ENCODE measurements around the gene SLC10A7.

SLC10A7 gene

DNA sequence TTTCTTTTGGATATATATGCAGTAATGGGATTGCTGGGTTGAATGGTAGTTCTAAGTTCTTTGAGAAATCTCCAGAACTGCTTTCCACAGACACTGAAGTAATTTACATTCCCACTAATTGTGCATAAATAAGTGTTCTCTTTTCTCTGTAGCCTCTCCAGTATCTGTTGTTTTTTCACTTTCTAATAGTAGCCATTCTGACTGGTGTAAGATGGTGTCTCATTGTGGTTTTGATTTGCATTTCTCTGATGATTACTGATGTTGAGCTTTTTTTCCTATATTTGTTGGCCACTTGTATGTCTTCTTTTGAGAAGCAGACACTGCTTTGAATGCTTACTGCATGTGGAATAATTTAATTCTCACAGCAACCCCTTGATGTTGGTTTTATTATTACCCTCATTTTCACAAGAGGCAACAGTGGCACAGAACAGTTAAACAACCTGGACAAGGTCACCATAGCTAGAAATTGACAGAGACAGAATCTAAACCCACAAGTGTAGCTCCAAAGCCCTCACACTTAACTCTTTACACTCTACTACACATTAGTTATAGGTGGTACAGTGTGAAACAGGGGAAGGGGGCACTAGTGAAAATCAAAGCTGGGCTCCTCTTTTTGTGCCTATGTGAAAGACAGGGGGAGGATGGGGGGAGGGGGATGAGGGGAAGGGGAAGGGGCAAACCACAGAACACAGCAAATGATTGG lies 211.3 kb downstream of the SLC10A7 start:
- H3K9ac ChIP-seq (ENCODE audit: low read length), result no peak overlapping the region
- no peaks in the 10 kb centered on the region for H3K36me3 ChIP-seq (replicated peaks; ENCODE audit: low read depth, low read length)
- no peaks in the 10 kb centered on the region for H3K9me3 ChIP-seq (ENCODE audit: insufficient read depth, low read length)
- no peaks in the 10 kb centered on the region for H3K27me3 ChIP-seq (ENCODE audit: low read depth, low read length)
- no peaks in the 10 kb centered on the region for H3K79me2 ChIP-seq (ENCODE audit: low read length)
- TF ChIP-seq EZH2phosphoT487 (IDR thresholded peaks at IDR 0.05; ENCODE audit: low read depth), result no peak
- TF ChIP-seq, protein P1, sequence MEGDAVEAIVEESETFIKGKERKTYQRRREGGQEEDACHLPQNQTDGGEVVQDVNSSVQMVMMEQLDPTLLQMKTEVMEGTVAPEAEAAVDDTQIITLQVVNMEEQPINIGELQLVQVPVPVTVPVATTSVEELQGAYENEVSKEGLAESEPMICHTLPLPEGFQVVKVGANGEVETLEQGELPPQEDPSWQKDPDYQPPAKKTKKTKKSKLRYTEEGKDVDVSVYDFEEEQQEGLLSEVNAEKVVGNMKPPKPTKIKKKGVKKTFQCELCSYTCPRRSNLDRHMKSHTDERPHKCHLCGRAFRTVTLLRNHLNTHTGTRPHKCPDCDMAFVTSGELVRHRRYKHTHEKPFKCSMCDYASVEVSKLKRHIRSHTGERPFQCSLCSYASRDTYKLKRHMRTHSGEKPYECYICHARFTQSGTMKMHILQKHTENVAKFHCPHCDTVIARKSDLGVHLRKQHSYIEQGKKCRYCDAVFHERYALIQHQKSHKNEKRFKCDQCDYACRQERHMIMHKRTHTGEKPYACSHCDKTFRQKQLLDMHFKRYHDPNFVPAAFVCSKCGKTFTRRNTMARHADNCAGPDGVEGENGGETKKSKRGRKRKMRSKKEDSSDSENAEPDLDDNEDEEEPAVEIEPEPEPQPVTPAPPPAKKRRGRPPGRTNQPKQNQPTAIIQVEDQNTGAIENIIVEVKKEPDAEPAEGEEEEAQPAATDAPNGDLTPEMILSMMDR (IDR thresholded peaks at IDR 0.05; ENCODE audit: low read depth, low read length), result no peak
- peaks cover 7% of the 10 kb centered on the region for H3K4me1 ChIP-seq (ENCODE audit: low read length)
- H2AFZ ChIP-seq (ENCODE audit: low read depth, low read length), result no peak overlapping the region
- H3K27ac ChIP-seq (ENCODE audit: low read length), result no peak overlapping the region
- H3K4me2 ChIP-seq (ENCODE audit: low read length), result no peak overlapping the region
- H4K20me1 ChIP-seq (ENCODE audit: insufficient read depth, low read length), result 0 out of 2 replicates have a peak, but pooled peaks cover 2% of the 10 kb centered on the region
- H3K4me3 ChIP-seq (ENCODE audit: low read length), result no peak overlapping the region

DNA sequence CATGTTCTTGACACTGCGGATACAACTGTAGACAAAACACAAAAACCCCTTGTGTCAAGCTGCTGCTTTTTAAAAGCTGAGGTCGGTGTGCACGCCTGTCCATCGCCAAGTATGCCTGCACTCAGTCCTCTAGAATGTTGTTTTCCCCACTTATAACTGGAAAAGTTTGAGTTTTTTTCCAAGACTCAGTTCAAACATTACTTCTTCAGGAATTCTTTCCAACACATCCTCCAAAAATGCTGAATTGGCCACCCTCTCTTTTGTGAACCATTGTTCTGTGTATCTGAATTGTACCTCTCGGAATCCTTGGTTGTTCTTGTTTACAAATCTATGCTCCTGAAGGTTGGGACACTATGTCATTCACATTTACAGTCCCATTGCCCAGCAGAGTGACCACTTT lies 212.8 kb downstream of the SLC10A7 start:
- H2AFZ ChIP-seq (ENCODE audit: low read depth, low read length), result no peak overlapping the region
- no peak overlapping the region for H3K4me2 ChIP-seq (ENCODE audit: low read length)
- H3K9ac ChIP-seq (ENCODE audit: low read length), result no peak overlapping the region
- H3K4me3 ChIP-seq (ENCODE audit: low read length), result no peak overlapping the region
- no peak overlapping the region for H3K27ac ChIP-seq (ENCODE audit: low read length)
- no peaks in the 10 kb centered on the region for H3K27me3 ChIP-seq (ENCODE audit: low read depth, low read length)
- no peaks in the 10 kb centered on the region for H3K79me2 ChIP-seq (ENCODE audit: low read length)
- no peaks in the 10 kb centered on the region for H3K9me3 ChIP-seq (ENCODE audit: insufficient read depth, low read length)
- H4K20me1 ChIP-seq (ENCODE audit: insufficient read depth, low read length), result 0 out of 2 replicates have a peak, but pooled peaks cover 2% of the 10 kb centered on the region
- peaks cover 7% of the 10 kb centered on the region for H3K4me1 ChIP-seq (ENCODE audit: low read length)
- TF ChIP-seq EZH2phosphoT487 (IDR thresholded peaks at IDR 0.05; ENCODE audit: low read depth), result no peak
- TF ChIP-seq, protein P1 (IDR thresholded peaks at IDR 0.05; ENCODE audit: low read depth, low read length), result no peak
- peaks cover 2% of the 10 kb centered on the region for H3K36me3 ChIP-seq (replicated peaks; ENCODE audit: low read depth, low read length)

DNA sequence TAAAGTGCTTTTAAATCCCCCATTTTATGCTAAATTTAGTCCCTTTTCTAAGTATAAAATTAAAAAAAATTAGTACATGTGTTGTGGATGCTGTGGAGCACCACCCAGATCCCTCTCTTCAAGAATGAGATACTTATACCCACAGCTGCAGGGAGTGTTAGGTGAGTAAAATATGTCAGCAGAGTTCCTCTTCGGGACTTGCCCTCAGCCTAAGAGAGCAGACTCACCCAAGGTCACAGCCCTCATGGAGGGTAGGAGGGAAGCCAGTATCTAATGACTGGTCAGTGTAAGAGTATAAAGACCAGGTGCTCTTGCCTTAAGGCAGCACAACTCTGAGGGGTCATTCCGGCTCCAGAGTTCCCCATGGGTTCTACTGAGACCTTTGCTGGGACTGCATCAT lies 218.9 kb downstream of the SLC10A7 start:
- Histone ChIP-seq H2AFZ (ENCODE audit: low read depth, low read length) (no peak overlapping the region), H3K4me2 (ENCODE audit: low read length) (no peak overlapping the region), H3K4me1 (ENCODE audit: low read length) (0 out of 2 replicates have a peak, but pooled peaks cover 3% of the 10 kb centered on the region), H3K36me3 (replicated peaks; ENCODE audit: low read depth, low read length) (peaks cover 2% of the 10 kb centered on the region), H3K4me3 (ENCODE audit: low read length) (no peak overlapping the region), H3K27me3 (ENCODE audit: low read depth, low read length) (no peaks in the 10 kb centered on the region), H3K79me2 (ENCODE audit: low read length) (no peaks in the 10 kb centered on the region), H4K20me1 (ENCODE audit: insufficient read depth, low read length) (no peaks in the 10 kb centered on the region), H3K27ac (ENCODE audit: low read length) (no peak overlapping the region), H3K9me3 (ENCODE audit: insufficient read depth, low read length) (no peaks in the 10 kb centered on the region), H3K9ac (ENCODE audit: low read length) (no peak overlapping the region)
- TF ChIP-seq, protein P1 (IDR thresholded peaks at IDR 0.05; ENCODE audit: low read depth, low read length), result no peak
- TF ChIP-seq EZH2phosphoT487 (IDR thresholded peaks at IDR 0.05; ENCODE audit: low read depth), result no peak

DNA sequence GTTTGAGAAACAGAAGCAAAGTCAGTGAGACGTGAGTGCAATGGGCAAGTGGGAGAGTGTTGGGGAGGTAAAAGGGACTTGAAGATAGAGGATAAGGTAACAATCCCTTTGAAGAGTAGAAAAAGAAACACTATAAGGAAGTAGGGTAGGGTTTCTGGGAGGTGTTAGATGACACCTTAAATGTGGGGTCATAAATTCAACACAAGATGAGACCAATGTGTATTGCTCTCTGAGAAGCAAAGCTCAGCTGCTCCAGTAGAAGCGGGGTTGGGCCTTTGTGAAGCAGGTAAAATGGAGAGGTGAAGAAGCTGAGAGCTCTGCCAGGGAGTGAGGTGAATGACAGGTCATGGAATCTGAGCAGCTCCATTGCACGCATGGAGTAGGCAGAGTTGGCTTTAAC lies 222.1 kb downstream of the SLC10A7 start:
- Histone ChIP-seq H3K36me3 (replicated peaks; ENCODE audit: low read depth, low read length) (peaks cover 2% of the 10 kb centered on the region), H3K27ac (ENCODE audit: low read length) (no peak overlapping the region), H3K4me1 (ENCODE audit: low read length) (0 out of 2 replicates have a peak, but pooled peaks cover 3% of the 10 kb centered on the region), H3K9me3 (ENCODE audit: insufficient read depth, low read length) (no peaks in the 10 kb centered on the region), H3K9ac (ENCODE audit: low read length) (no peak overlapping the region), H4K20me1 (ENCODE audit: insufficient read depth, low read length) (no peaks in the 10 kb centered on the region), H3K27me3 (ENCODE audit: low read depth, low read length) (no peaks in the 10 kb centered on the region), H3K4me2 (ENCODE audit: low read length) (no peak overlapping the region), H3K4me3 (ENCODE audit: low read length) (no peak overlapping the region), H3K79me2 (ENCODE audit: low read length) (no peaks in the 10 kb centered on the region), H2AFZ (ENCODE audit: low read depth, low read length) (no peak overlapping the region)
- TF ChIP-seq, protein P1 (IDR thresholded peaks at IDR 0.05; ENCODE audit: low read depth, low read length), result no peak
- no peak for TF ChIP-seq EZH2phosphoT487 (IDR thresholded peaks at IDR 0.05; ENCODE audit: low read depth)
